DOHH2 (cell line): ENCODE measurements around the gene MEGF11.

Experiments used
- EZH2phosphoT487 ChIP-seq: fragments of 200-600 bp; sonication (generic); IDR thresholded peaks from 2 replicates; pipeline ENCODE4 v1.6.1; 2017; ENCODE audit warnings: borderline replicate concordance, mild to moderate bottlenecking, antibody characterized with exemption, low read length, moderate library complexity, mixed read lengths
- TF ChIP-seq, protein P1 (sequence below): fragments of 200-600 bp; sonication (generic); IDR thresholded peaks from one replicate; pipeline ENCODE4 v1.5.1; 2014; ENCODE audit warnings: antibody characterized with exemption, mild to moderate bottlenecking, low read depth, low read length; ENCODE audit not compliant: poor library complexity, severe bottlenecking

DNA sequence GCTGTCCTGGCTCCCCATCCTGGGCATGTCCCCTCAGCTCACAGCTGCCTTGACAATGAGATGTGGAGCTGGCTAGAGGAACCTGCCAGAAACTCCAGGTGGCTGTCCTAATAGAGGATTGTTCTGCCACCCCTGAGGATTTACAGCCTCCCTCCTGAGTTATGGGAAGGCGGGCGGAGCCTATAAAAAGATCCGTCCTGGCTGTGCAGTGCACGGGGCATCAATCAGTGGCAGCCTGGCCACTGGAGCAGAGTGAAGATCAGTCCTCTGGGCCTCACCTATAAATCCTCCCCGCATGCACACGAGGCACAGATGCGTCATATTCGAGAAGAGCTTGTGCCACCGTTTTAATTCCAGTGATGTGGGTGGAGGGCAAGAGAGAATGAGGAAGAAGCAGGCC lies 90.0 kb downstream of the MEGF11 start:
- TF ChIP-seq, protein P1, sequence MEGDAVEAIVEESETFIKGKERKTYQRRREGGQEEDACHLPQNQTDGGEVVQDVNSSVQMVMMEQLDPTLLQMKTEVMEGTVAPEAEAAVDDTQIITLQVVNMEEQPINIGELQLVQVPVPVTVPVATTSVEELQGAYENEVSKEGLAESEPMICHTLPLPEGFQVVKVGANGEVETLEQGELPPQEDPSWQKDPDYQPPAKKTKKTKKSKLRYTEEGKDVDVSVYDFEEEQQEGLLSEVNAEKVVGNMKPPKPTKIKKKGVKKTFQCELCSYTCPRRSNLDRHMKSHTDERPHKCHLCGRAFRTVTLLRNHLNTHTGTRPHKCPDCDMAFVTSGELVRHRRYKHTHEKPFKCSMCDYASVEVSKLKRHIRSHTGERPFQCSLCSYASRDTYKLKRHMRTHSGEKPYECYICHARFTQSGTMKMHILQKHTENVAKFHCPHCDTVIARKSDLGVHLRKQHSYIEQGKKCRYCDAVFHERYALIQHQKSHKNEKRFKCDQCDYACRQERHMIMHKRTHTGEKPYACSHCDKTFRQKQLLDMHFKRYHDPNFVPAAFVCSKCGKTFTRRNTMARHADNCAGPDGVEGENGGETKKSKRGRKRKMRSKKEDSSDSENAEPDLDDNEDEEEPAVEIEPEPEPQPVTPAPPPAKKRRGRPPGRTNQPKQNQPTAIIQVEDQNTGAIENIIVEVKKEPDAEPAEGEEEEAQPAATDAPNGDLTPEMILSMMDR: no peak
- TF ChIP-seq EZH2phosphoT487: no peak
